Measurements from ENCODE around the gene TMEM242.

TMEM242 gene

GRCh38 chr6:157268835-157269234 lies 54.5 kb downstream of the TMEM242 start:
- DNase-seq: no peak

- no peak for DNase-seq
Observed at GRCh38 chr6:157268396-157268795, 54.9 kb downstream of the TMEM242 start.

GRCh38 chr6:157267654-157268053 lies 55.7 kb downstream of the TMEM242 start:
- DNase-seq: no peak

- no peak for DNase-seq
Observed at GRCh38 chr6:157267109-157267611, 56.2 kb downstream of the TMEM242 start.

GRCh38 chr6:157266274-157267101 lies 56.8 kb downstream of the TMEM242 start:
- no peak for DNase-seq

GRCh38 chr6:157265635-157266034 lies 57.7 kb downstream of the TMEM242 start:
- no peak for DNase-seq

GRCh38 chr6:157265186-157265585 lies 58.1 kb downstream of the TMEM242 start:
- DNase-seq: no peak

- DNase-seq: no peak
Observed at GRCh38 chr6:157264701-157265100, 58.6 kb downstream of the TMEM242 start.

GRCh38 chr6:157263881-157264397 lies 59.4 kb downstream of the TMEM242 start:
- no peak for DNase-seq

GRCh38 chr6:157263146-157263545 lies 60.2 kb downstream of the TMEM242 start:
- DNase-seq: no peak

- DNase-seq: no peak
Observed at GRCh38 chr6:157261606-157262005, 61.7 kb downstream of the TMEM242 start.

GRCh38 chr6:157260735-157261410 lies 62.4 kb downstream of the TMEM242 start:
- no peak for DNase-seq

GRCh38 chr6:157259443-157259842 lies 63.9 kb downstream of the TMEM242 start:
- DNase-seq: no peak

GRCh38 chr6:157258878-157259277 lies 64.4 kb downstream of the TMEM242 start:
- DNase-seq: no peak

GRCh38 chr6:157255079-157255478 lies 68.2 kb downstream of the TMEM242 start:
- no peak for DNase-seq

- DNase-seq: no peak
Observed at GRCh38 chr6:157254538-157254937, 68.8 kb downstream of the TMEM242 start.

- no peak for DNase-seq
Observed at GRCh38 chr6:157253699-157254098, 69.6 kb downstream of the TMEM242 start.

GRCh38 chr6:157253017-157253416 lies 70.3 kb downstream of the TMEM242 start:
- no peak for DNase-seq

- DNase-seq: no peak
Observed at GRCh38 chr6:157251586-157252247, 71.6 kb downstream of the TMEM242 start.

- no peak for DNase-seq
Observed at GRCh38 chr6:157249826-157250225, 73.5 kb downstream of the TMEM242 start.

GRCh38 chr6:157248264-157248663 lies 75.1 kb downstream of the TMEM242 start:
- no peak for DNase-seq

- no peak for DNase-seq
Observed at GRCh38 chr6:157246771-157247484, 76.4 kb downstream of the TMEM242 start.
